Measurements from ENCODE around the gene TMEM129. TPM values are rescaled to one million over a fixed set of nuclear protein-coding genes. Genes with fewer than 3 reads are reported as not detected.

Gene TMEM129
- total RNA-seq, 4 donors from 2014 or later = 50.4 to 77.2 (median 57.6) TPM

DNA sequence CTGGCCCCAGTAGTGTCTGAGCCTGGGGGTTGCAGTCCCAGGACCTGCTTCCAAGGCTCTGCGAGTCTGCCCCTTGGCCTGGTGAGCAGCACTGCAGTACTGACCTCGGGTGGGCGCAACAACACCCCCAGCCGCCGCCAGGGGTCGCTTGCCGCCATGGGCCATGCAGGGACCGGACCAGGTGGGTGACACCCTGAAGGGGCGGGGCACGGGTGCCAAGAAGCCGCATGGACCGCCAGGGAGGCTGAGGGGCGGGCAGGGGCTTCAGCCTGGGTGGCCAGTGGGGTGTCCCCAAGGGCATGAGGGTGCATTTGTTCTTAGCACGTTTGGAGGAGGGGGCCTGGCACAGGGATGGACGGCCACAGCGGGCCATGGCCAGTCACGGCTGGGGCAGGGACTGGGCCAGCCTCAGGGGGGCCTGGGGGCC lies 25.2 kb upstream of the TMEM129 start:
- TF ChIP-seq, protein P1, sequence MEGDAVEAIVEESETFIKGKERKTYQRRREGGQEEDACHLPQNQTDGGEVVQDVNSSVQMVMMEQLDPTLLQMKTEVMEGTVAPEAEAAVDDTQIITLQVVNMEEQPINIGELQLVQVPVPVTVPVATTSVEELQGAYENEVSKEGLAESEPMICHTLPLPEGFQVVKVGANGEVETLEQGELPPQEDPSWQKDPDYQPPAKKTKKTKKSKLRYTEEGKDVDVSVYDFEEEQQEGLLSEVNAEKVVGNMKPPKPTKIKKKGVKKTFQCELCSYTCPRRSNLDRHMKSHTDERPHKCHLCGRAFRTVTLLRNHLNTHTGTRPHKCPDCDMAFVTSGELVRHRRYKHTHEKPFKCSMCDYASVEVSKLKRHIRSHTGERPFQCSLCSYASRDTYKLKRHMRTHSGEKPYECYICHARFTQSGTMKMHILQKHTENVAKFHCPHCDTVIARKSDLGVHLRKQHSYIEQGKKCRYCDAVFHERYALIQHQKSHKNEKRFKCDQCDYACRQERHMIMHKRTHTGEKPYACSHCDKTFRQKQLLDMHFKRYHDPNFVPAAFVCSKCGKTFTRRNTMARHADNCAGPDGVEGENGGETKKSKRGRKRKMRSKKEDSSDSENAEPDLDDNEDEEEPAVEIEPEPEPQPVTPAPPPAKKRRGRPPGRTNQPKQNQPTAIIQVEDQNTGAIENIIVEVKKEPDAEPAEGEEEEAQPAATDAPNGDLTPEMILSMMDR (IDR thresholded peaks at IDR 0.05) = peak; percentile 51 to 85
- no peak for TF ChIP-seq EP300 (IDR thresholded peaks at IDR 0.05)
- no peak for TF ChIP-seq POLR2A (IDR thresholded peaks at IDR 0.05)
- no peak for TF ChIP-seq POLR2AphosphoS5 (IDR thresholded peaks at IDR 0.05)
- peaks cover 11% of the 10 kb centered on the region for H3K36me3 ChIP-seq
- H3K27ac ChIP-seq = no peak overlapping the region
- DNase-seq (ENCODE audit: low spot score in 2 of 2) = no peak
- no CpG with 5 or more reads among the region's 17 CpGs for WGBS
- no peak overlapping the region for H3K4me3 ChIP-seq
- peaks cover 12% of the 10 kb centered on the region for H3K4me1 ChIP-seq
- H3K27me3 ChIP-seq = peaks cover 4% of the 10 kb centered on the region
- no peaks in the 10 kb centered on the region for H3K9me3 ChIP-seq

DNA sequence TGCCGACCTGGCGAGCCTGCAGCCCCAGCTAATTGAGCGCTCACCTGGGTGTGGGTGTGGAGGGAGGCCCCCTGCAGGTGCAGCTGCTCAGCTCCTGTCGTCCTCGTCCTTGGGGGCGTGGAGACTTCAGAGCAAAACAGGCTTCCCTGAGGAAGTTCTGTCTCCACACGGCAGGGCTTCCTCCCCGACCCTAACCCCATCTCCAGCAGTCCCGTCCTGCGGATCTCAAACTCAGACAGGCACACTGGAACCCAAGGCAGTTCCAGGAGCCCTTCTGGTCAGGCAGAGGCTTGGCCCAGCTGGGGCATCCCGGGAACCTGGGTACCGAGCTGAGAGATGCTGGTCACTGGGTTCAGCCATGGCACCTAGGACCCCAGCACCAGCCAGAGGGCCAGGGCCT lies 24.6 kb upstream of the TMEM129 start:
- DNase-seq (ENCODE audit: low spot score in 2 of 2) = no peak
- Histone ChIP-seq H3K36me3 (peaks cover 17% of the 10 kb centered on the region), H3K4me3 (no peak overlapping the region), H3K9me3 (no peaks in the 10 kb centered on the region), H3K27me3 (peaks cover 4% of the 10 kb centered on the region), H3K4me1 (peaks cover 7% of the 10 kb centered on the region), H3K27ac (no peak overlapping the region)
- 85% methylated on average over 10 of the region's 12 CpGs for WGBS
- TF ChIP-seq POLR2AphosphoS5 (IDR thresholded peaks at IDR 0.05) = no peak
- TF ChIP-seq EP300 (IDR thresholded peaks at IDR 0.05) = no peak
- TF ChIP-seq, protein P1 (IDR thresholded peaks at IDR 0.05) = no peak

DNA sequence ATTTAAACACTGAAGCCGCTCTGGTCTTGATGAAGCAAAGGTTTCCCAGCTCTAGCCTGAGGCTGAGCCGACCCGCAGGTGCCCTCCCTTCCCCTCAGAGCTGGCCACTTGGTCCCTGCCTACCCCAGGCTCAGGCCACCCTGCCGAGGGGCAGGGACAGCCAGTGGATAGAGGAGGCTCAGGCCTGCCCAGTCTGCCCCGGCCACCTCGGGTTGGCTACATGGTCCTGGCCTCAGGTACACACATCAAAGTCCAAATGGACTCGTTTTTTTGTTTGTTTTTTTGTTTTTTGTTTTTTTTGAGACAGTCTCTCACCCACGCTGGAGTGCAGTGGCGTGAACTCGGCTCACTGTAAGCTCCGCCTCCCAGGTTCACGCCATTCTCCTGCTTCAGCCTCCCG lies 24.0 kb upstream of the TMEM129 start:
- Histone ChIP-seq H3K4me1 (peaks cover 7% of the 10 kb centered on the region), H3K4me3 (no peak overlapping the region), H3K9me3 (no peaks in the 10 kb centered on the region), H3K36me3 (peaks cover 22% of the 10 kb centered on the region), H3K27me3 (peaks cover 4% of the 10 kb centered on the region), H3K27ac (no peak overlapping the region)
- DNase-seq (ENCODE audit: low spot score in 2 of 2) = no peak
- TF ChIP-seq POLR2AphosphoS5 (IDR thresholded peaks at IDR 0.05) (no peak), POLR2A (IDR thresholded peaks at IDR 0.05) (no peak), EP300 (IDR thresholded peaks at IDR 0.05) (no peak)
- TF ChIP-seq, protein P1 (IDR thresholded peaks at IDR 0.05) = no peak
- WGBS = 95% methylated on average over 13 of the region's 13 CpGs

DNA sequence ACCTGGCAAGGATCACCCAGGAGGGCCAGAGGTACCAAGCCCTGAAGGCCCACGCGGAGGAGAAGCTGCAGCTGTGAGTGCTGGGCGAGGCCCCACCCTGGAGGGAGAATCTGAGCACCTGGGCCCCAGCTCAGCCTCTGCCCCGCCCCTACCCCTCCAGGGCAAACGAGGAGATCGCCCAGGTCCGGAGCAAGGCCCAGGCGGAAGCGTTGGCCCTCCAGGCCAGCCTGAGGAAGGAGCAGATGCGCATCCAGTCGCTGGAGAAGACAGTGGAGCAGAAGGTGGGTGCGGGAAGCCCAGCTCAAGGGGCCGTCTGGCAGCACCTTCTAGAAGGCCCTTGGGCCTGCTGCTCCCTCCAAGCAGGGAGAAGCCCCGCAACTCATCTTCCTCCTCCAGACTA lies 23.4 kb upstream of the TMEM129 start:
- no peaks in the 10 kb centered on the region for H3K27me3 ChIP-seq
- WGBS = 60% methylated on average over 6 of the region's 14 CpGs
- H3K4me1 ChIP-seq = peaks cover 7% of the 10 kb centered on the region
- DNase-seq (ENCODE audit: low spot score in 2 of 2) = no peak
- no peak for TF ChIP-seq POLR2AphosphoS5 (IDR thresholded peaks at IDR 0.05)
- TF ChIP-seq, protein P1 (IDR thresholded peaks at IDR 0.05) = no peak
- no peak for TF ChIP-seq EP300 (IDR thresholded peaks at IDR 0.05)
- no peak for TF ChIP-seq POLR2A (IDR thresholded peaks at IDR 0.05)
- no peaks in the 10 kb centered on the region for H3K9me3 ChIP-seq
- no peak overlapping the region for H3K27ac ChIP-seq
- peaks cover 27% of the 10 kb centered on the region for H3K36me3 ChIP-seq
- H3K4me3 ChIP-seq = no peak overlapping the region

DNA sequence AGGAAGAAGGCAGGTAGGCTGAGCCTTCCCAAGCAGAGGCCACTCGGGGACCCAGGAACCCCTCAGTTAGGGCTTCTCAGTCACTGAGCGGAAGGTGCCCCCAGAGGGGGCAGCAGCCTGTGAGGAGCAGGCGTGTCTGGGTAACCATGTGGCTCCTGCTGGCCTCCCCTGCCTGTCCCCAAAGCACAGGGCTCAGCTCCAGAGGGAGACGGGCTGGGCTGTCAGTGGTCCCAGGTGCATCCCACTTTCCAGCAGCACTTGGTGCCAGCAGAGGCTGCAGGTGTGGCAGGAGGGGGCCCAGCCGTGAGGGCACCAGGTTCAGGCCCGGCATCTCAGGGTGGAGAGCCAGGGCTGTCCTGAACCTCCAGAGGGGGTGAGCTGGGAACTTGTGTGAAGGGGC lies 22.9 kb upstream of the TMEM129 start:
- WGBS = 80% methylated on average over 2 of the region's 6 CpGs
- Histone ChIP-seq H3K27ac (no peak overlapping the region), H3K27me3 (no peaks in the 10 kb centered on the region), H3K36me3 (peaks cover 33% of the 10 kb centered on the region), H3K4me1 (peaks cover 7% of the 10 kb centered on the region), H3K4me3 (no peak overlapping the region), H3K9me3 (no peaks in the 10 kb centered on the region)
- no peak for TF ChIP-seq EP300 (IDR thresholded peaks at IDR 0.05)
- no peak for TF ChIP-seq POLR2A (IDR thresholded peaks at IDR 0.05)
- TF ChIP-seq, protein P1 (IDR thresholded peaks at IDR 0.05) = no peak
- no peak for TF ChIP-seq POLR2AphosphoS5 (IDR thresholded peaks at IDR 0.05)
- no peak for DNase-seq (ENCODE audit: low spot score in 2 of 2)
